GM12873 (cell line): ENCODE measurements around the gene SASS6.

ENCODE experiments used
- CTCF ChIP-seq: IDR thresholded peaks from 2 replicates; pipeline ENCODE4 v1.5.1; 2012; ENCODE audit warnings: low read depth, mild to moderate bottlenecking, moderate library complexity, low read length, control low read depth; ENCODE audit not compliant: insufficient read depth; ENCODE audit errors: missing control alignments

Gene SASS6

GRCh38 chr1:100051893-100052292, 80.8 kb downstream of the SASS6 start:
- TF ChIP-seq CTCF, result no peak

- TF ChIP-seq CTCF, result no peak
Measured at GRCh38 chr1:100051401-100051800, 81.3 kb downstream of the SASS6 start.

GRCh38 chr1:100050139-100050538, 82.6 kb downstream of the SASS6 start:
- TF ChIP-seq CTCF, result no peak

GRCh38 chr1:100045206-100045605, 87.5 kb downstream of the SASS6 start:
- no peak for TF ChIP-seq CTCF

GRCh38 chr1:100039591-100039990, 93.1 kb downstream of the SASS6 start:
- TF ChIP-seq CTCF, result no peak

GRCh38 chr1:100038660-100039287, 94.0 kb downstream of the SASS6 start:
- TF ChIP-seq CTCF, result no peak

- TF ChIP-seq CTCF, result no peak
Measured at GRCh38 chr1:100037927-100038659, 94.6 kb downstream of the SASS6 start.

- no peak for TF ChIP-seq CTCF
Measured at GRCh38 chr1:100037656-100037926, 95.1 kb downstream of the SASS6 start.
